Colonic mucosa (tissue), 4 donors: ENCODE measurements around the gene COBL. TPM values are rescaled to one million over a fixed set of nuclear protein-coding genes. Genes with fewer than 3 reads are reported as not detected.

Source experiments
- DNase-seq: peaks from one replicate; pipeline ENCODE4 v3.0.0-alpha.2; 2020
- H3K27ac ChIP-seq: fragments of 200-600 bp; one replicate; pipeline ENCODE4 v1.8.0; 2021
- H3K27me3 ChIP-seq: fragments of 200-600 bp; one replicate; pipeline ENCODE4 v1.8.0; 2021
- H3K36me3 ChIP-seq: fragments of 200-600 bp; one replicate; pipeline ENCODE4 v1.8.0; 2021
- H3K4me1 ChIP-seq: fragments of 200-600 bp; one replicate; pipeline ENCODE4 v1.8.0; 2021; ENCODE audit warnings: mild to moderate bottlenecking
- H3K4me3 ChIP-seq: fragments of 200-600 bp; one replicate; pipeline ENCODE4 v1.8.0; 2021
- H3K9ac ChIP-seq, 2 donors: one replicate each; pipeline ENCODE4 v1.7.0; 2013; ENCODE audit warnings: control low read depth in 2 of 2, low read depth in 2 of 2, low read length in 2 of 2
- H3K9me3 ChIP-seq: fragments of 200-600 bp; one replicate; pipeline ENCODE4 v1.8.0; 2021
- CTCF ChIP-seq: fragments of 200-600 bp; IDR thresholded peaks from one replicate; pipeline ENCODE4 v1.8.0; 2022; ENCODE audit warnings: antibody characterized with exemption, mild to moderate bottlenecking
- intact Hi-C: fragments of 100-400 bp; cut with DNase I; formaldehyde crosslinking; loops from one replicate; pipeline ENCODE4 v1.14.1; 2022
- total RNA-seq, 2 donors: library from RNA; stranded (reverse); fragmentation: NEBNext Ultra II Directional in 1 of 2; extraction: Animal tissue kit (Norgen Biotek cat#: 25700) in 1 of 2; gene quantifications; one replicate each; pipeline ENCODE4 v1.2.1, GENCODE V29; 2021
- donor health status: healthy.
- donor health status: DM: no; HTN: no; CAD: no.
- donor health status: DM: no; HTN: no; CAD: no.

Gene COBL
- total RNA-seq, 2 donors from 2014 or later, result 36.8 to 49.2 TPM

GRCh38 chr7:51033727-51034520, 282.7 kb downstream of the COBL start:
- no peak for DNase-seq
- Histone ChIP-seq H3K9ac (no peak overlapping the region), H3K9me3 (no peaks in the 10 kb centered on the region), H3K27ac (no peak overlapping the region), H3K4me3 (no peak overlapping the region), H3K27me3 (no peaks in the 10 kb centered on the region), H3K36me3 (no peaks in the 10 kb centered on the region), H3K4me1 (no peaks in the 10 kb centered on the region)
- intact Hi-C loops, result no loop called here
- TF ChIP-seq CTCF, result no peak

- intact Hi-C loops, result no loop called here
These were observed 284.7 kb downstream of the COBL start for GRCh38 chr7:51031791-51032515.

GRCh38 chr7:51031216-51031615, 285.4 kb downstream of the COBL start:
- H3K9me3 ChIP-seq, result no peaks in the 10 kb centered on the region
- intact Hi-C loops, result no loop called here
- no peak for TF ChIP-seq CTCF
- no peaks in the 10 kb centered on the region for H3K4me1 ChIP-seq
- DNase-seq, result no peak
- H3K27me3 ChIP-seq, result no peaks in the 10 kb centered on the region
- H3K9ac ChIP-seq, result no peak overlapping the region
- H3K4me3 ChIP-seq, result no peak overlapping the region
- H3K27ac ChIP-seq, result no peak overlapping the region
- H3K36me3 ChIP-seq, result no peaks in the 10 kb centered on the region

More at GRCh38 chr7:51031791-51032515, 284.7 kb downstream of the COBL start:
- H3K9ac ChIP-seq, result no peak overlapping the region
- H3K4me1 ChIP-seq, result no peaks in the 10 kb centered on the region
- no peaks in the 10 kb centered on the region for H3K27me3 ChIP-seq
- no peak overlapping the region for H3K4me3 ChIP-seq
- H3K36me3 ChIP-seq, result no peaks in the 10 kb centered on the region
- no peak for TF ChIP-seq CTCF
- no peak overlapping the region for H3K27ac ChIP-seq
- no peak for DNase-seq
- H3K9me3 ChIP-seq, result no peaks in the 10 kb centered on the region

- no peak for TF ChIP-seq CTCF
- no peak overlapping the region for H3K4me3 ChIP-seq
- intact Hi-C loops, result loop anchor here (10.0 kb wide), 1 partner anchor 65 kb away; no protein-coding TSS in a partner anchor
- no peaks in the 10 kb centered on the region for H3K4me1 ChIP-seq
- H3K9me3 ChIP-seq, result no peaks in the 10 kb centered on the region
- H3K27me3 ChIP-seq, result no peaks in the 10 kb centered on the region
- H3K9ac ChIP-seq, result no peak overlapping the region
- DNase-seq, result no peak
- no peaks in the 10 kb centered on the region for H3K36me3 ChIP-seq
- no peak overlapping the region for H3K27ac ChIP-seq
These were observed 286.9 kb downstream of the COBL start for GRCh38 chr7:51029701-51030191.

- Histone ChIP-seq H3K9me3 (no peaks in the 10 kb centered on the region), H3K27me3 (no peaks in the 10 kb centered on the region), H3K4me1 (no peaks in the 10 kb centered on the region), H3K36me3 (no peaks in the 10 kb centered on the region), H3K9ac (no peak overlapping the region), H3K27ac (no peak overlapping the region), H3K4me3 (no peak overlapping the region)
- no peak for DNase-seq
- intact Hi-C loops, result loop anchor here (10.0 kb wide), 1 partner anchor 64 kb away; no protein-coding TSS in a partner anchor
- TF ChIP-seq CTCF, result no peak
These were observed 287.5 kb downstream of the COBL start for GRCh38 chr7:51029131-51029530.
